KMS-11 (cell line): ENCODE measurements around the gene TSPAN9.

ENCODE experiments used
- H2AFZ ChIP-seq: fragments of 200-600 bp; sonication (generic); 2 replicates; pipeline ENCODE4 v1.6.1; 2016; ENCODE audit warnings: antibody characterized with exemption, mixed run types, low read depth
- H3K27ac ChIP-seq: fragments of 200-600 bp; sonication (generic); 2 replicates; pipeline ENCODE4 v1.6.1; 2016; ENCODE audit warnings: mild to moderate bottlenecking, mixed run types
- H3K27me3 ChIP-seq: fragments of 200-600 bp; sonication (generic); 2 replicates; pipeline ENCODE4 v1.6.1; 2017; ENCODE audit warnings: mild to moderate bottlenecking, low read depth, mixed run types, moderate library complexity; ENCODE audit not compliant: insufficient read depth
- H3K36me3 ChIP-seq: fragments of 200-600 bp; sonication (generic); 2 replicates; pipeline ENCODE4 v1.6.1; 2017; ENCODE audit warnings: mild to moderate bottlenecking, mixed run types; ENCODE audit not compliant: insufficient read depth
- H3K4me1 ChIP-seq: fragments of 200-600 bp; sonication (generic); 2 replicates; pipeline ENCODE4 v1.6.1; 2016; ENCODE audit warnings: mild to moderate bottlenecking, low read depth, mixed run types; ENCODE audit not compliant: poor library complexity, severe bottlenecking
- H3K4me2 ChIP-seq: fragments of 200-600 bp; sonication (generic); 2 replicates; pipeline ENCODE4 v1.7.0; 2016; ENCODE audit warnings: mild to moderate bottlenecking, mixed run types
- H3K4me3 ChIP-seq: fragments of 200-600 bp; sonication (generic); IDR thresholded peaks from 2 replicates; pipeline ENCODE4 v1.6.1; 2017; ENCODE audit warnings: low read depth, low read length, mixed read lengths; ENCODE audit not compliant: insufficient read depth
- H3K79me2 ChIP-seq: fragments of 200-600 bp; sonication (generic); 2 replicates; pipeline ENCODE4 v1.6.1; 2016; ENCODE audit warnings: low read depth, mixed run types; ENCODE audit not compliant: insufficient read depth
- H3K9ac ChIP-seq: fragments of 200-600 bp; sonication (generic); 2 replicates; pipeline ENCODE4 v1.6.1; 2016; ENCODE audit warnings: mild to moderate bottlenecking, mixed run types
- H4K20me1 ChIP-seq: fragments of 200-600 bp; sonication (generic); 2 replicates; pipeline ENCODE4 v1.6.1; 2016; ENCODE audit warnings: mild to moderate bottlenecking, mixed run types; ENCODE audit not compliant: insufficient read depth
- CTCF ChIP-seq: fragments of 200-600 bp; sonication (generic); conservative IDR thresholded peaks from 2 replicates; pipeline ENCODE4 v1.6.1; 2017; ENCODE audit warnings: low read depth, mild to moderate bottlenecking, antibody characterized with exemption, low read length, moderate library complexity, mixed read lengths

Gene TSPAN9

GRCh38 chr12:3311027-3311402 lies 233.8 kb downstream of the TSPAN9 start:
- no peak overlapping the region for H3K27ac ChIP-seq
- no peak overlapping the region for H3K4me2 ChIP-seq
- no peak overlapping the region for H2AFZ ChIP-seq
- TF ChIP-seq CTCF: no peak
- H3K36me3 ChIP-seq: no peaks in the 10 kb centered on the region
- no peak overlapping the region for H3K4me3 ChIP-seq
- peaks cover 46% of the 10 kb centered on the region; the same call in 1 of the 2 replicates for H3K27me3 ChIP-seq
- H4K20me1 ChIP-seq: no peaks in the 10 kb centered on the region
- H3K4me1 ChIP-seq: no peaks in the 10 kb centered on the region
- H3K9ac ChIP-seq: no peak overlapping the region
- no peaks in the 10 kb centered on the region for H3K79me2 ChIP-seq

- Histone ChIP-seq H3K4me3 (no peak overlapping the region), H3K4me2 (no peak overlapping the region), H3K27me3 (peaks cover 46% of the 10 kb centered on the region; the same call in 1 of the 2 replicates), H3K79me2 (no peaks in the 10 kb centered on the region), H4K20me1 (no peaks in the 10 kb centered on the region), H3K27ac (no peak overlapping the region), H3K4me1 (no peaks in the 10 kb centered on the region), H3K9ac (no peak overlapping the region), H3K36me3 (no peaks in the 10 kb centered on the region), H2AFZ (no peak overlapping the region)
- TF ChIP-seq CTCF: no peak
These were observed 234.4 kb downstream of the TSPAN9 start for GRCh38 chr12:3311491-3312103.

- Histone ChIP-seq H3K36me3 (no peaks in the 10 kb centered on the region), H3K27ac (no peak overlapping the region), H4K20me1 (no peaks in the 10 kb centered on the region), H3K79me2 (no peaks in the 10 kb centered on the region), H3K4me3 (no peak overlapping the region), H3K27me3 (peaks cover 33% of the 10 kb centered on the region; the same call in 1 of the 2 replicates), H3K4me1 (no peaks in the 10 kb centered on the region), H2AFZ (no peak overlapping the region), H3K4me2 (no peak overlapping the region), H3K9ac (no peak overlapping the region)
- no peak for TF ChIP-seq CTCF
These were observed 235.9 kb downstream of the TSPAN9 start for GRCh38 chr12:3313066-3313465.

- no peak for TF ChIP-seq CTCF
- no peak overlapping the region for H3K4me3 ChIP-seq
- H4K20me1 ChIP-seq: no peaks in the 10 kb centered on the region
- H3K9ac ChIP-seq: no peak overlapping the region
- no peak overlapping the region for H3K4me2 ChIP-seq
- no peaks in the 10 kb centered on the region for H3K36me3 ChIP-seq
- H3K4me1 ChIP-seq: no peaks in the 10 kb centered on the region
- no peaks in the 10 kb centered on the region for H3K79me2 ChIP-seq
- H3K27me3 ChIP-seq: peaks cover 25% of the 10 kb centered on the region; the same call in 1 of the 2 replicates
- no peak overlapping the region for H2AFZ ChIP-seq
- H3K27ac ChIP-seq: no peak overlapping the region
These were observed 236.8 kb downstream of the TSPAN9 start for GRCh38 chr12:3313675-3314663.
